ENCODE data around the gene NUTM2B.
"Not testable (repeated sequence)": the region's sequence is repeated elsewhere in the genome, so short reads cannot be mapped to it uniquely, and the experiment has no call there.

Gene NUTM2B

GRCh38 chr10:79702927-79703326, at the start of gene NUTM2B:
NUTM2B (plus strand) TSS chr10:79703227; CDS start chr10:79703610, 383 bp downstream.
- not testable (repeated sequence) for DNase-seq

GRCh38 chr10:79663287-79663686, 39.7 kb upstream of the NUTM2B start:
- DNase-seq: not testable (repeated sequence)

GRCh38 chr10:79664686-79665085, 38.3 kb upstream of the NUTM2B start:
- DNase-seq: not testable (repeated sequence)

- not testable (repeated sequence) for DNase-seq
Observed at GRCh38 chr10:79669248-79669788, 33.7 kb upstream of the NUTM2B start.

GRCh38 chr10:79674878-79675277, 28.1 kb upstream of the NUTM2B start:
- not testable (repeated sequence) for DNase-seq

- DNase-seq: not testable (repeated sequence)
Observed at GRCh38 chr10:79683026-79683883, 19.8 kb upstream of the NUTM2B start.

GRCh38 chr10:79683884-79684720, 18.9 kb upstream of the NUTM2B start:
- DNase-seq: not testable (repeated sequence)

- DNase-seq: not testable (repeated sequence)
Observed at GRCh38 chr10:79685044-79685685, 17.9 kb upstream of the NUTM2B start.

- DNase-seq: not testable (repeated sequence)
Observed at GRCh38 chr10:79686595-79686994, 16.4 kb upstream of the NUTM2B start.

GRCh38 chr10:79687406-79688150, 15.4 kb upstream of the NUTM2B start:
- DNase-seq: not testable (repeated sequence)

GRCh38 chr10:79688798-79689197, 14.2 kb upstream of the NUTM2B start:
- not testable (repeated sequence) for DNase-seq

- not testable (repeated sequence) for DNase-seq
Observed at GRCh38 chr10:79696596-79696995, 6.4 kb upstream of the NUTM2B start.

GRCh38 chr10:79697141-79697540, 5.9 kb upstream of the NUTM2B start:
- not testable (repeated sequence) for DNase-seq

- DNase-seq: not testable (repeated sequence)
Observed at GRCh38 chr10:79700381-79700944, 2.6 kb upstream of the NUTM2B start.

GRCh38 chr10:79707017-79707416, 4.0 kb downstream of the NUTM2B start:
- DNase-seq: not testable (repeated sequence)

GRCh38 chr10:79714976-79715375, 11.9 kb downstream of the NUTM2B start:
- DNase-seq: not testable (repeated sequence)

GRCh38 chr10:79716917-79717579, 14.0 kb downstream of the NUTM2B start:
- not testable (repeated sequence) for DNase-seq

- DNase-seq: not testable (repeated sequence)
Observed at GRCh38 chr10:79720000-79720399, 17.0 kb downstream of the NUTM2B start.

- not testable (repeated sequence) for DNase-seq
Observed at GRCh38 chr10:79726620-79727019, 23.6 kb downstream of the NUTM2B start.

GRCh38 chr10:79744844-79745243, 41.8 kb downstream of the NUTM2B start:
- DNase-seq: not testable (repeated sequence)

GRCh38 chr10:79748510-79748909, 45.5 kb downstream of the NUTM2B start:
- DNase-seq: not testable (repeated sequence)
